ENCODE data around the gene ADAM22. TPM values are rescaled to one million over a fixed set of nuclear protein-coding genes. Genes with fewer than 3 reads are reported as not detected.

Gene ADAM22
- total and polyA plus RNA-seq, 2 donors (not counting 1 experiment from before 2014, with no cell fraction given) = 0.18 to 0.66 TPM

- H4K20me1 ChIP-seq (ENCODE audit: control insufficient read depth, extremely low read depth, insufficient read depth, low read length) = no peaks in the 10 kb centered on the region
- H2AFZ ChIP-seq (ENCODE audit: low read length) = no peak overlapping the region
- H3K36me3 ChIP-seq (ENCODE audit: control insufficient read depth, insufficient read depth, low read length) = no peaks in the 10 kb centered on the region
- H3K4me1 ChIP-seq (ENCODE audit: control insufficient read depth, extremely low read depth, insufficient read depth, low read length) = no peaks in the 10 kb centered on the region
- no peak overlapping the region for H3K9ac ChIP-seq (ENCODE audit: insufficient read depth, low read length)
- DNase-seq (ENCODE audit: low read depth in 2 of 2) = no peak
- no peaks in the 10 kb centered on the region for H3K27me3 ChIP-seq (ENCODE audit: control insufficient read depth, insufficient read depth, low read length)
- no peaks in the 10 kb centered on the region for H3K9me3 ChIP-seq (ENCODE audit: control insufficient read depth, insufficient read depth, low read depth, low read length)
- H3K4me2 ChIP-seq (ENCODE audit: extremely low read depth, insufficient read depth, low read length) = no peak overlapping the region
- H3K79me2 ChIP-seq (ENCODE audit: control insufficient read depth, insufficient read depth, low read length) = no peaks in the 10 kb centered on the region
- no peak for TF ChIP-seq EZH2 (IDR thresholded peaks at IDR 0.05; ENCODE audit: low read length, missing control alignments)
- no peak overlapping the region for H3K4me3 ChIP-seq (replicated peaks in 1 of 4; ENCODE audit: control extremely low read depth in 1 of 4, insufficient read depth in 1 of 4, low read depth in 3 of 4, low read length in 4 of 4)
- no peak overlapping the region for H3K27ac ChIP-seq (ENCODE audit: insufficient read depth, low read length)
These were observed 93.7 kb downstream of the ADAM22 start for GRCh38 chr7:88027724-88028123.

GRCh38 chr7:88034083-88034695 lies 100.1 kb downstream of the ADAM22 start:
- no peaks in the 10 kb centered on the region for H3K79me2 ChIP-seq (ENCODE audit: control insufficient read depth, insufficient read depth, low read length)
- no peak overlapping the region for H3K4me3 ChIP-seq (replicated peaks in 1 of 4; ENCODE audit: control extremely low read depth in 1 of 4, insufficient read depth in 1 of 4, low read depth in 3 of 4, low read length in 4 of 4)
- no peaks in the 10 kb centered on the region for H3K36me3 ChIP-seq (ENCODE audit: control insufficient read depth, insufficient read depth, low read length)
- no peaks in the 10 kb centered on the region for H3K27me3 ChIP-seq (ENCODE audit: control insufficient read depth, insufficient read depth, low read length)
- H3K9ac ChIP-seq (ENCODE audit: insufficient read depth, low read length) = no peak overlapping the region
- no peak overlapping the region for H2AFZ ChIP-seq (ENCODE audit: low read length)
- no peaks in the 10 kb centered on the region for H4K20me1 ChIP-seq (ENCODE audit: control insufficient read depth, extremely low read depth, insufficient read depth, low read length)
- no peaks in the 10 kb centered on the region for H3K9me3 ChIP-seq (ENCODE audit: control insufficient read depth, insufficient read depth, low read depth, low read length)
- no peak for DNase-seq (ENCODE audit: low read depth in 2 of 2)
- no peak overlapping the region for H3K27ac ChIP-seq (ENCODE audit: insufficient read depth, low read length)
- no peak overlapping the region for H3K4me2 ChIP-seq (ENCODE audit: extremely low read depth, insufficient read depth, low read length)
- H3K4me1 ChIP-seq (ENCODE audit: control insufficient read depth, extremely low read depth, insufficient read depth, low read length) = no peaks in the 10 kb centered on the region
- TF ChIP-seq EZH2 (IDR thresholded peaks at IDR 0.05; ENCODE audit: low read length, missing control alignments) = no peak
- TF ChIP-seq, protein P1, sequence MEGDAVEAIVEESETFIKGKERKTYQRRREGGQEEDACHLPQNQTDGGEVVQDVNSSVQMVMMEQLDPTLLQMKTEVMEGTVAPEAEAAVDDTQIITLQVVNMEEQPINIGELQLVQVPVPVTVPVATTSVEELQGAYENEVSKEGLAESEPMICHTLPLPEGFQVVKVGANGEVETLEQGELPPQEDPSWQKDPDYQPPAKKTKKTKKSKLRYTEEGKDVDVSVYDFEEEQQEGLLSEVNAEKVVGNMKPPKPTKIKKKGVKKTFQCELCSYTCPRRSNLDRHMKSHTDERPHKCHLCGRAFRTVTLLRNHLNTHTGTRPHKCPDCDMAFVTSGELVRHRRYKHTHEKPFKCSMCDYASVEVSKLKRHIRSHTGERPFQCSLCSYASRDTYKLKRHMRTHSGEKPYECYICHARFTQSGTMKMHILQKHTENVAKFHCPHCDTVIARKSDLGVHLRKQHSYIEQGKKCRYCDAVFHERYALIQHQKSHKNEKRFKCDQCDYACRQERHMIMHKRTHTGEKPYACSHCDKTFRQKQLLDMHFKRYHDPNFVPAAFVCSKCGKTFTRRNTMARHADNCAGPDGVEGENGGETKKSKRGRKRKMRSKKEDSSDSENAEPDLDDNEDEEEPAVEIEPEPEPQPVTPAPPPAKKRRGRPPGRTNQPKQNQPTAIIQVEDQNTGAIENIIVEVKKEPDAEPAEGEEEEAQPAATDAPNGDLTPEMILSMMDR (conservative IDR thresholded peaks at IDR 0.05 in 1 of 2, IDR thresholded peaks at IDR 0.05 in 1 of 2; ENCODE audit: low read depth in 1 of 2, low read length in 2 of 2) = no peak

- Histone ChIP-seq H3K36me3 (ENCODE audit: control insufficient read depth, insufficient read depth, low read length) (no peaks in the 10 kb centered on the region), H3K4me1 (ENCODE audit: control insufficient read depth, extremely low read depth, insufficient read depth, low read length) (no peaks in the 10 kb centered on the region), H3K9ac (ENCODE audit: insufficient read depth, low read length) (no peak overlapping the region), H4K20me1 (ENCODE audit: control insufficient read depth, extremely low read depth, insufficient read depth, low read length) (no peaks in the 10 kb centered on the region), H3K4me3 (replicated peaks in 1 of 4; ENCODE audit: control extremely low read depth in 1 of 4, insufficient read depth in 1 of 4, low read depth in 3 of 4, low read length in 4 of 4) (no peak overlapping the region), H3K9me3 (ENCODE audit: control insufficient read depth, insufficient read depth, low read depth, low read length) (no peaks in the 10 kb centered on the region), H3K4me2 (ENCODE audit: extremely low read depth, insufficient read depth, low read length) (no peak overlapping the region), H3K27me3 (ENCODE audit: control insufficient read depth, insufficient read depth, low read length) (no peaks in the 10 kb centered on the region), H3K79me2 (ENCODE audit: control insufficient read depth, insufficient read depth, low read length) (no peaks in the 10 kb centered on the region), H2AFZ (ENCODE audit: low read length) (no peak overlapping the region), H3K27ac (ENCODE audit: insufficient read depth, low read length) (no peak overlapping the region)
- TF ChIP-seq, protein P1 (conservative IDR thresholded peaks at IDR 0.05 in 1 of 2, IDR thresholded peaks at IDR 0.05 in 1 of 2; ENCODE audit: low read depth in 1 of 2, low read length in 2 of 2) = no peak
- TF ChIP-seq EZH2 (IDR thresholded peaks at IDR 0.05; ENCODE audit: low read length, missing control alignments) = no peak
- no peak for DNase-seq (ENCODE audit: low read depth in 2 of 2)
These were observed 103.0 kb downstream of the ADAM22 start for GRCh38 chr7:88037050-88037449.
